Pons (tissue), 1 donor: ENCODE measurements around the gene TPPP2.
"Not testable (repeated sequence)": the region's sequence is repeated elsewhere in the genome, so short reads cannot be mapped to it uniquely, and the experiment has no call there.

Source experiments
- DNase-seq: peaks from one replicate; pipeline ENCODE4 v3.0.0-alpha.2; 2016; ENCODE audit warnings: low spot score

The TPPP2 gene

GRCh38 chr14:21038441-21039422 lies 8.7 kb downstream of the TPPP2 start:
- peak; percentile 91 for DNase-seq

GRCh38 chr14:21039585-21040369 lies 9.8 kb downstream of the TPPP2 start:
- peak; percentile 95 for DNase-seq

GRCh38 chr14:21040370-21040925 lies 10.4 kb downstream of the TPPP2 start:
- no peak for DNase-seq

- DNase-seq = not testable (repeated sequence)
Measured at GRCh38 chr14:21040941-21041340, 10.9 kb downstream of the TPPP2 start.

GRCh38 chr14:21041676-21042433 lies 11.8 kb downstream of the TPPP2 start, which contains the start of gene RNASE7:
Gene RNASE7, plus strand, starts transcription at chr14:21042362. Its CDS starts 631 bp downstream, at chr14:21042993.
- DNase-seq = no peak

GRCh38 chr14:21042918-21043317 lies 12.9 kb downstream of the TPPP2 start:
- DNase-seq = peak; percentile 60

GRCh38 chr14:21043387-21043973 lies 13.5 kb downstream of the TPPP2 start:
- DNase-seq = no peak

- DNase-seq = no peak
Measured at GRCh38 chr14:21043974-21044618, 14.1 kb downstream of the TPPP2 start.

GRCh38 chr14:21047378-21047781 lies 17.4 kb downstream of the TPPP2 start:
- no peak for DNase-seq

- no peak for DNase-seq
Measured at GRCh38 chr14:21048638-21049037, 18.6 kb downstream of the TPPP2 start.

GRCh38 chr14:21049271-21049673 lies 19.3 kb downstream of the TPPP2 start:
- no peak for DNase-seq

- no peak for DNase-seq
Measured at GRCh38 chr14:21050597-21050996, 20.6 kb downstream of the TPPP2 start.

GRCh38 chr14:21053184-21054122 lies 23.4 kb downstream of the TPPP2 start:
- DNase-seq = no peak

- no peak for DNase-seq
Measured at GRCh38 chr14:21054123-21054767, 24.2 kb downstream of the TPPP2 start.

- DNase-seq = no peak
Measured at GRCh38 chr14:21054768-21055145, 24.7 kb downstream of the TPPP2 start.

GRCh38 chr14:21055432-21056117 lies 25.6 kb downstream of the TPPP2 start:
- DNase-seq = no peak

GRCh38 chr14:21056520-21057163 lies 26.6 kb downstream of the TPPP2 start:
- DNase-seq = no peak
